HG03469 (cell line): Measurements from ENCODE around the gene MRGPRG.

Experiments
- ATAC-seq: cut with Tn5 transposase; IDR thresholded peaks from one replicate; pipeline ENCODE4 v1.9.1; 2021; ENCODE audit warnings: mild to moderate bottlenecking, moderate library complexity, moderate number of reproducible peaks; ENCODE audit not compliant: unreplicated experiment

Gene MRGPRG

DNA sequence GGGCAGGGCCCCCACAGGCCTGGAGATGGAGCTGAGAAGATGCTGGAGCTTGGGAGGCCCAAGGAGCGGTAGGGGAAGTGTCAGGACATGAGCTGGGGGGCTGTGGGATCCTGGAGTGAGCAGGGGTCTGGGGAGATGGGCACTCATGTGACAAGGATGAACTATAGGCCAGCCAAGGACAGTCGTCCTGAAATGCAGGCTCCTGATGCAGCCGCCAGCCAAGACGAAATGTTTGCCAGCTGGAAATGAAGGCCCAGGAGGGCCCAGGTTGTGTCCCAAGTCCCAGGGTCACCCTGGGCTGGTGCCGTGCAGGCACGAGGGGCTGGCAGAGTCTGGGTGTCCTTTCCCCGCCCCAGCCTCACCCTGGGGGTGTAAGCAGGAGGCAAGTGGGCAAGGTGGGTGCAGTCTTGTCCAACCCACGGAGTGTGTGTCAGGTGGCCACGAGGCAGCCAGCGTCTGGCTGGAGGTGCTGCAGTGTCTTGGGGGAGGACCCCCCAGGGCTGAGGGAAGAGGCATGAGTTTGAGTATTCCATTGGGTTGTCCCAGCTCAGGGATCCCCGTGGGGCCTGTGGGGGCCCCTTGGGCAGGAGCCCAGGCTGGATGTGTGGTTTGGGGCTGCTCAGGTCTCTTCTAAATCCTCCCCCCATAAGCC, 21.4 kb downstream of the MRGPRG start:
- ATAC-seq = no peak

DNA sequence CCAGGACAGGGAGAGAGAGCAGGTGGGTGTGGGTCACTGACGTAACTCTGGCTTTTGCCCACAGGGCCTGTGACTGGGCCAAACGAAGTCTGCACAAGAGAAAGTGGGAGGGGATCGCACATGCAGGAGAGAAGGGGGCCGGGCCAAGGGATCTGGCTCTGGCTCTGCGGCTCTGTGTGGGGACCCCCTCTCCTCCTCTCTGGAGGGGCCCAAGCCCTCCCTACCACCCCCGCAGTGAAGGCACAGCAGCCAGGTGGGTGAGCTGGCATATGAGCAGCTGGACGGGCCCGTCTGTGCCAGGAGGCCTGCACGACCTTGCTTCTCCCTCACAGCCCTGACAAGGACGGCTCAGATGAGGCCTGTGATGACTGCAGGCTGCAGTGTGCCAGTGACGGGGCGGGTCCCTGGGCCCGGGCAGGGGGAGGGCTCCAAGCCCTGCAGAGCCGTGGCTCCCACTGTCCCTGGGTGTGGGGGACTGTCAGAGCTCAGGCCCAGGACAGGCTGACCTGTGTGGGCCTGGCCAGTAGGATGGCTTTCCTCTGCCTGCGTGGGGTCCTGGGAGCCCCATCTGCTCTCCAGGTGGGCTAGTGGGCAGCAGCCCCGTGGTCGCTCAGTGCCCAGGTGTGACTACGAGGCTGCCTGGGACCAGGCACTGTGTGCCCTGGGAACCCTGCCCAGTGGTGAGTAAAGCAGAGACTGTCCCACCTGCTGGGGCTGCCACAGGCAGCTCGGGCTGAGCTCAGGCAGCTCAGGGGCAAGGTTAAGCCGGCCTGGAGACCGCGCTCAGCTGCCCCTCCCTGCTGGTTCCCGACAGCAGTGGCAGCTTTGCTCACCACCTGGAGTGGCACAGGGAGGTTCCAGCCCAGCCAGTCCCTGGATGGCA, 22.2 kb downstream of the MRGPRG start:
- ATAC-seq = no peak

DNA sequence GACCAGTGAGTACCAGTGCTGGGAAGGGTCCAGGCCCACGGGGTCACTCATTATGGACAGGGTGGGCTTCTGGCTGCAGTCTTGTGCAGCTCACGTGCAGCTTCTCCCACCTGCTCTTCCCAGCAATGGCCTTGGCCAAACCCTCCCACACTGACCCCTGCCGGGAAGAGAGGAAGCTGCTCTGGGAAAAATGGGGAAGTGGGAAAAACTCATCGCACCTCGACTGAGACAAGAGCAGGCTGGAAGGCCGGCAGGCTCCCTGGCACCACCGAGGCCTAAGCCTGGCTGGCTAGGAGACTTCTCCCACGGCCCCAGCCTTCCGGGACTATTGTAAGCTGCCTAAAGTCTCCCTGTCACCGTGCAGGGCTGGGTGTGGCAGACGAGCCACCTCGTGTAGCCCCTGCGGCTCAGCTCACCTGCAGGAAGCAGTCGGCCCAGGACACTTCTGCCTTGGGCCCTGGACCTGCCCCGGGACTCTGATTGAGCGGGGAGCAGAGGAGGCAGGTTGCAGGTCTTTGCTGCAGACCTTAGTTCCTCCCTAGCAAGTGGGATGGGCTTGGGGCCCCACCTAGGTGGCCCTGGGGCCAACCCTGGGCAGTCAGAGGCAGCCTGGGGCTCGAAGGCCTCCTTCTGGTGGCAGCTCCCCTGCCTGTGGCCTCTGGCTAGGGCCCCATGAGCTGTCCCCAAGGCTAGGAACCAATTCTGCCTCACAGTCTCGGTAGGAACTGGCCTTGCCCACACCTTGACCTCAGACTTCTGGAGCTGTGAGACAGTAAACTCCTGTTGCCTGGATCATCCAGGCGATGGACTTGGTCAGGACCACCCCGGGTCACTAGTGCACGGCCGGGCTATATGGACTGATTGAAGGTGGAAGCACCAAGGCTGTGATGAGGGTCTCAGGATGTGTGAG, 23.1 kb downstream of the MRGPRG start:
- no peak for ATAC-seq

DNA sequence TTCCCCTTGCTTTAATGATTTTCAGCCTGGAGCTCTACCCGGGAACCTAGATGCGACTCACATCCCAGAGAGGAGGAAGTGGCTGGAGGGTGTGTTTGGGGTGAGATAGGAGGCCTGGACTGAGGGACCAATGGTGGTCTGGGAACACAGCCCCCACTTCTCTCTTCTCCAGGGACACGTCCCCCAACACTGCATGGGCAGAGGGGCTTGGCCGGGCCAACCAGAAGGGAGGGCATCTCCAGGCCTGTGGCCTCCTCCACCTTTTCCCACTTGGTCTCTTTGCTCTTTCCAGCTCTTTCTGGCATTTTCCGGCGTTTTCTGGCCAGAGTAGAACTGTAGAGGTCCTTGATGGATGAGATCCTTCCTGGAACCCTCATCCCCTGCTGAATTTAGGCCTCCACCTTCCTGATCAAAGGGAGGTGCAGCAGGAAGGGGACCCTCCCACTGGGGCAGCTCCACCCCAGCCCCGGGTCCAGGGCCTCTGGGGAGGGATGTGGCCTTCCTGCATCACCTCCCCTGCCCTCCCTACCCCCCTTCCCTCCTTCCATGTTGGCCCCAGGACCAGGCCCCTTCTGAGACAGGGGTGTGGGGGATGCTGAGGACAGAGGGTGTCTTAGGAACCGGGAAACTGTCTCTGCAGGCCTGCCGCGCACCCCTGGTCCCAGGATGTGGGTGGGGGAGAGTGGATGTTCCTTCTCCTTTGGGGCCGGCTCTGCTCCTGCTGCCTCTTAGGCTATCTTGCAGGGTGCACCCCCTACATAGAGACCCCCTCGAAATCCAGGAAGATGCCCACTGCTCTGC, 24.4 kb downstream of the MRGPRG start:
- no peak for ATAC-seq

DNA sequence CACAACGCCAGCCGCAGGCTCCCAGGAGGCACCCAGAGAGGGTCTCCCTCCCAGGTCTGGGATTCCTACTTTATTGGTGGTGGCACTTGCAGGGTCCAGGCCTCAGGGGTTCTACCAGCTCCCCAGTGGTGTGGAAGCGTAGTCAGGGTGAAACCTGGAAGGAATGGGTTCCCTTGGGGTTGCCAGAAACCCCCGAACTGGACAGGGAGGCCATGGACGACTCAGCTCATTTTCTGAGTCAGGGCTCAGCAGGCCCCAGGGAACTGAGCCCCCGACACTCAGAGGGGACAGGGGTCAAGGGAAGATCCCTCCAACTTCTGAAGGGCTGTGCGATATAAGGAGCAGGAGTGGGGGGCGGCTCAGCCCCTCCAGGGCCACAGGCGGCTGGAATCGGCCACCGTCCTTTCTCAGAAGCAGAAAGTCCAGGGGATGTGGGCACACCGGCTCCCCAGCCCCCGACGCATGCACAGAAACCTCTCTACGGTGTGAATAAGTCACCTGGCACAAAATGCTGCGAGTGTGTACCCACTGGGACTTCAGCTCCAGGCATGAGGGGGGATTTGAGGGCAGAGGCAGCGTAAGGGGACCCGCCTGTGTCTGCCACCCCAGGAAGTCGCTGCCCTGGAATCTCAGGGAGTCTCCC, 25.1 kb downstream of the MRGPRG start:
- no peak for ATAC-seq

DNA sequence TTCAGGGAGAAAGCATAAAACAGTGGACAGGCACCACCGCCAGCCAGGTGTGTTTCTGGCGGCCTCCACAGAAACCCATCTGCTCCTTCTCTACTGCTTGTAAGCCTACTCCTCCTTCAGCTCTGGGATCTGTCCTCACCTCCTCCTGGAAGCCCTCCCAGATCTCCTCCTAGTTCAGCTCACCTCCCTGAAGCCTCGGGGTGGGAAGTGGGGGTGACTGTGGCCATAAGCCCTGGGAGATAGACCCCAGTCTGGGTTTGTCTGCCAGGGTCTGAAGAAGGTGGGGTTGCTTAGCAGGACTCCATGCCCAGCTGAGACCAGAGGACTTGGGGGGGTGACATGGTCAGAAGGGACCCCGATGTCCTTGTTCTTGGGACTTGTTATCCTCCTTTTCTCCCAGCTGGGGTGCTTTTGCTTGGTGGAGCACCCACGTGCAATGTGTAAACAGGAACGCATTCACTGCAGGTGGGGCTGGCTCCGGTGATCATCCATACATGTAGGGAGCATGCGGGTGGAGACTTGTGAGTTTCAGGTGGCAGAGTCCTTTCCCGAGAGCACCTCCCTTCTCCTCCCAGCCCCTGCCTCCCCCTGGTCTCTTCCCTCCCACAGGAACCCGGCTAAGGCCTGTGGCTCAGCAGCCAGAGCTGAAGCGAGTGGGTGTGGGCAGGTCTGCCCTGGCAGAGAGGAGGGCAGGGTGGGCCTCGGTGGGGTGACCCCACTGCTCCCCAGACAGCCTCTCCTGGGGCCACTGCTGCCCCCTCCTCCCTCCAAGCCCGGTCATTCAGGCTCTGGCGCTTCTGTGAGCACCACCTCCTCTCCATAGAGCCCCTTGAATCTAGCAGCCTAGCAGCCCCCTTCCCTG, 25.9 kb downstream of the MRGPRG start:
- ATAC-seq = no peak

DNA sequence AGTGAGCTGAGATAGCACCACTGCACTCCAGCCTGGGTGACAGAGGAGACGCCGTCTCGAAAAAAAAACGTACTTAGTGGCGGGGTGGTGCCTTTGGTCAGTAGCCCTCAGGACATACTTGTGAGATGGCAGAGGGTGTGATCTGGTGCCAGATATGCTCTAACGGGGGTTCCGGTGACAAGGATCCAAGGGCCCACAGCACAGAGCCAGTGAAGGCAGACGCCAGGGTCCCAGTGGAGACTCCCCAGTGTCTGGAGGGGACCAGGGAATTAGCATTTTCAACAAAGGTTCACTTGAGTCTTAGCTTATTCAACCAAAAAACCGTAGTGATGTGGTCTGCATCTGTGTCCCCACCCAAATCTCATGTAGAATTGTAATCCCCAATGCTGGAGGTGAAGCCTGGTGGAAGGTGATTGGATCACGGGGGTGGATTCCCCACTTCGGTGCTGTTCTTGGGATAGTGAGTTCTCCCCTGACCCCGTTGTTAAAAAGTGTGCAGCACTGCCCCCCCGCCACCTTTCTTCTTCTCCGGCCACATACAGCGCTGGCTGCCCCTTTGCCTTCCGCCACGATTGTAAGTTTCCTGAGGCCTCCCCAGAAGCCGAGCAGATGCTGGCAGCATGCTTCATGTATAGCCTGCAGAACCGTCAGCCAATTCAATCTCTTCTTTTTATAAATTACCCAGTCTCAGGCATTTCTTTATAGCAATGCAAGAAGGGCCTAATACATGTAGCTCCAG, 26.9 kb downstream of the MRGPRG start:
- no peak for ATAC-seq

DNA sequence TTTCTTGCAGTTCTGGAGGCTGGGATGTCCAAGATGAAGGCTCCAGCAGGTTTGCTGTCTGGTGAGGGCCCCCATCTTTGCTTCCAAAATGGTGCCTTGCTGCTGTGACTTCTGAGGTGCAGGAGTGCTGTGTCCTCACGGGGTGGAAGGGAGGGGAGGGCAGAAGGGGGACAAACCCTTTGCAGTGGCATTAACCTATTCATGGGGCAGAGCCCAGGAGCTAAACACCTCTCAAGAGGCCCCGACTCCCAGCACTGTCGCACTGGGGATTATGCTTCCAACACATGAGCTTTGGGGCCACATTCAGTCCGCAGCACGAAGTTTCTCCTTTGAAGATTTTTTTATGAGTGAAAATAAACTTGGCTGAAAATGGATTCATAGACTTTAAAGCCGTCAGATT, 28.0 kb downstream of the MRGPRG start:
- no peak for ATAC-seq

DNA sequence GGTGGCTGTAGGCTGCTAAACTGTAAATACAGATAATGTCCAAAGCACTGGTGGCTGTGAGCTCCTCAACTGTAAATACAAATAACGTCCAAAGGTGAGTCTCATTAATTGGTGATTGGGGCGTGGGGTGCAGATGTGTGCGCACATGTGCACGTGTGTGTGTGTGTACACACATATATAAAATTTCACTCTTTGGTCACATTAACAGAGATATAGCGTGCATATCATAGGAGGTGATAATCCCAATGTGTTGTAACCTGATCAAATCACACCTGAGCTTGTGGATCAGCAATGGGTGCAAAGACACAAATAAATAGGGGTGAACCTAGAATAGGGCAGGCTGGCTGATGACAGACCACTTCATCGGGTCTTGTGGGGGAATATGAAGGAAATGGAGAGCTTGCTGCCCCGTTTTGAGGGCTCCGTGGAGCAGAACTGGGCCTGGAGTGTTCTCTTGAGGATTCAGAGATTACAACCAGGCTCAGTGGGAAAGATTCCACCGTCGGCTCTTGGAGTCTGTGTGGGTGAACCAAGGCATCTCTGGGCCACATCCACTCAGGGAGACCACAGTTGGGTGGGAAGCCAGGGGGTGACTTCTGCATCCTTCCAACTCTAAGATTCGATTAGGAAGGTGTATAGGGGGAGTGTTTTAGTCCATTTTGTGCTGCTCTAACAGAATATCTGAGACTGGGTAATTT, 28.6 kb downstream of the MRGPRG start:
- ATAC-seq = no peak

DNA sequence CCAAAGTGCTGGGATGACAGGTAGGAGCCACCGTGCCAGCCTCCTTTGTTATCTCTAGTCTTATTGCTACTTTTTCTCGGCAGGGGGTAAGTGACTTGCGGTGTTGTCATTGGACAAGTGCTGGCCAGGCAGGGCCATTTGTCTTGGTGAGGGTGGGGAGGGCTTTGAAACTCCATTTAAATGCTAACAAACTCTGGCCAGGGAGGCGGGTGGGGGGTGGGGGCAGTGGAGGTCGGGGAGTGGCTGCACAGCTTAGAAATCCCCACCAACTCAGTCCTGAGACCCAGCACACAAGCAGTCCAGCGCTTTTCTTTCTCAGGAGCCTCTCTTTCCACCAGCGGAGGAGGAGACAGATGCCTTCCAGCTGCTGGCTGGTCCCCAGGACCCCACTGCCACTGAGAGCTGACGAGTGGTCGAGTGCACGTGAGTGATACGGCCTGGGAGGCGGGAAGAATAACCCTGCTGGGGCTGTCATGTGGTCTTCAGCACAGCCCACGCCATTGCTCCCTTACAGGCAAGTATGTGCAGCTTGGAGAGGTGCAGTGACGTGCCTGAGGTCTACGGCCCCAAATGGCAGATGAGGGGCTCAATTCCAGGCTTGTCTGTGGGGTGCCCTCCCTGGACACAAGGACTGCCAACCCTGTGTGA, 29.3 kb downstream of the MRGPRG start:
- no peak for ATAC-seq

DNA sequence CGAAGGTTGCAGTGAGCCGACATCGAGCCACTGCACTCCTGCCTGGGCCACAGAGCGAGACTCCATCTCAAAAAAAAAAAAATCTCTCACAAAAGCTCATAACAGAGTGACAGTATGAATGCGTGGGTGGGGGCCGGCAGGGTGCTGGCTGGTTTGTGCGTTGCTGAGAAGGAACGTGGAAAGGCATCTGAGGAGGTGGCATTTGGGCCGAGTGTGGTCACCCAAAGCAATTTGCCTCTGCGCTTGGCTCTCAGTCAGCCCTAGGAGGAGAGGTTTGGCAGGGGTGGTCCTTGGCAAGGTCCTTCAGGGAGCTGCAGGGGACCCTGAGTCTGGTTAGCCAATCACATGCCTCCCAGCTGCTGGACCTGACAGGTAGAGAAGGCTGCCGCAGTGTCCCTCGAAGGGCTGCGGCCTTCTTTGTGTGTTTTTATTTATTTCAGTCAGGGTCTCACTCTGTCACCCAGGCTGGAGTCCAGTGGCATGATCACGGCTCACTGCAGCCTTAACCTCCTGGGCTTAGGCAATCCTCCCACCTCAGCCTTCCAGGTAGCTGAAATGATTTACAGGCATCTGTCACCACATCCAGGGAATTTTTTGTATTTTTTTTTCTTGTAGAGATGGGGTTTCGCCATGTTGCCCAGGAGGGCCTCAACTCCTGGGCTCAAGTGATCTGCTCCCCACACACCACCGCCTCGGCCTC, 30.0 kb downstream of the MRGPRG start:
- ATAC-seq = no peak

DNA sequence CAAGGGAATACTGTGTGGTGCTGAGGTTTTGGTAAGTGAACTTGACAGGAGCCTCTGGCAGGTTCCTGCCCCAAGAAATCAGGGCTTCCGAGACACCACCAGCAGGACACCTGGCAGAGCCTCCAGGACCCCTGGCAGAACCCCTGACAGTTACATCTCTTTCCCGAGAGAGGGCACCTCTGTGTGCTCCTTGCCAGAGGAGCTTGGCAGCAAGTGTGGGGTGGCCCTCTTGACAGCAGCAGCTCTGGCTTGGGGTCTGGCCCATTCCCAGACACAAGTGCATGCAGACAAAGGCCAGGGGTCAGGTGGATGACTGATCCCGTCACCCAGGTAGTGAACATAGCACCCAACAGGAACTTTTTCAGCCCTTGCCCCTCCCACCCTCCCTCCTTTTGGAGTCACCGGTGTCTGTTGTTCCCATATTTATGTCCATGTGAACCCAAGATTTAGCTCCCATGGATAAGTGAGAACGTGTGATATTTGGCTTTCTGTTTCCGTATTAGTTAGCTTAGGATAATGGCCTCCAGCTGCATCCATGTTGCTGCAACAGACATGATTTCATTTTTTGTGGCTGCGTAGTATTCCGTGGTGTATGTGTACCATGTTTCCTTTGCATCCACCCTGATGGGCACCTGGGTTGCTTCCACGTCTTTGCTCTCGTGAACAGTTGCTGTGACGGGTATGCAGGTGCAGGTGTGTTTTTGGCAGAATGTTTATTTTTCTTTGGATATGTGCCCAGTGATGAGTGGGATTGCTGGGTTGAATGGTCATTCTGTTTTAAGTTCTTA, 32.3 kb downstream of the MRGPRG start:
- ATAC-seq = no peak

DNA sequence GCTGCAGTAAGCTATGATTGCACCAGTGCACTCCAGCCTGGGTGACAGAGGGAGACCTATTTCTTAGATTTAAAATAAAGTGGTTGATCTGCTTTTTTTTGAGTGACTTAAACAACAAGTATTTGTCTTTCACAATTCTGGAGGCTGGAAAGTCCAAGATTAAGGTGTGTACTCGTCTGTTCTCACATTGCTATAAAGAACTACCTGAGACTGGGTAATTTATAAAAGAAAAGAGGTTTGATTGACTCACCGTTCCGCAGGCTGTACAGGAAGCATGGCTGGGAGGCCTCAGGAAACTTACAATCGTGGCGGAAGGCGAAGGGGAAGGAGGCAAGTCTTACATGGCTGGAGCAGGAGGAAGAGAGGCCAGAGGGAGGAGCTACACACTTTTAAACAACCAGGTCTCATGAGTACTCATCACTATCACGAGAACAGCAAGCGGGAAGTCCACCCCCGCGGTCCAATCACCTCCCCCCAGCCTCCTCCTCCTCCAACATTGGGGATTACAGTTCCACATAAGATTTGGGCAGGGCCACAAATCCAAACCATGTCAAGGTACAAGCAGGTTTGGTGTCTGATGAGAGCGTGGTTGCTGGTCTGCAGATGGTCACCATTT, 33.8 kb downstream of the MRGPRG start:
- no peak for ATAC-seq

DNA sequence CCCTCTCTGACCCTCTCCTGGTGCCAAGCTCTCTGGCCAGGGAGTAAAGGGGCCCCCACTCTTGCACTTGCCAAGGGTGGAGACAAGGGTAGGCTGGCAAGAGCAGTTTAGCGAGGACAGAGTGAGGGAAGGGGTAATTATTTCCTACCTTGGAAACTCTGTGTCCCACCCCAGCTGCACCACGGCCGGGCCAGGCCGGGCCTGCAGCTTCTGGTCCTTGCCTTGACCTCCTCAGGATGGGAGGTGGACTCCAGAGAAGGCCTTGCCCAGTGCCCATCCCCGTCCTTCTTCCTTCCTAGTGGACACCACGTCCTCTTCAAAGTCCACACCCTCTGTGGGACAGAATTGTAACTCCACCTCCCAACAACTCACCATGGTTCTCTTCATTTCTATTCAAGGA, 35.1 kb downstream of the MRGPRG start:
- ATAC-seq = no peak

DNA sequence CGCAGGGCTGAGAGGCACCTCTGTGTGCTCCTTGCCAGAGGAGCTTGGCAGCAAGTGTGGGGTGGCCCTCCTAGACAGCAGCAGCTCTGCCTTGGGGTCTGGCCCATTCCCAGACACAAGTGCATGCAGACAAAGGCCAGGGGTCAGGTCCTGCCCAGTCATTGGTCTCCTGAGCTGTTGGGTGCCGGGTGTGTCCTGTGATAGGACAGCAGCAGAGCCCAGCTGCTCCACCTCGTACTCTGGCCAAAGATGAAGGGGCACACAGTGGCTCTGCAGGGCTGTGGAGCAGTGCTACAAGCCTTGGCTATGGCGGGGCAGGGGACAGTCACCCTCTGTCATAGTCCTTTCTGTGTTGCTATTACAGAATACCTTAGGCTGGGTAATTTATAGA, 36.2 kb downstream of the MRGPRG start:
- ATAC-seq = no peak
